Stimulated activated CD4-positive, alpha-beta T cell treated with anti-CD3 and anti-CD28 coated beads, Interleukin-15, amount 100 ng/mL, for 24 hours (primary cell): ENCODE measurements around the gene DIP2C.

Source experiments
- DNase-seq: peaks from one replicate; pipeline ENCODE4 v3.0.0-alpha.2; 2020

Gene DIP2C

GRCh38 chr10:510415-510881 lies 179.0 kb downstream of the DIP2C start:
- no peak for DNase-seq

- DNase-seq = no peak
Measured at GRCh38 chr10:509361-510102, 179.9 kb downstream of the DIP2C start.

- no peak for DNase-seq
Measured at GRCh38 chr10:508726-509125, 180.7 kb downstream of the DIP2C start.

GRCh38 chr10:507908-508444 lies 181.5 kb downstream of the DIP2C start:
- no peak for DNase-seq

GRCh38 chr10:507355-507699 lies 182.1 kb downstream of the DIP2C start:
- DNase-seq = no peak

GRCh38 chr10:506451-507354 lies 182.8 kb downstream of the DIP2C start:
- no peak for DNase-seq

- no peak for DNase-seq
Measured at GRCh38 chr10:505419-505818, 184.0 kb downstream of the DIP2C start.

- no peak for DNase-seq
Measured at GRCh38 chr10:504806-505205, 184.7 kb downstream of the DIP2C start.

GRCh38 chr10:504121-504611 lies 185.3 kb downstream of the DIP2C start:
- DNase-seq = no peak

- no peak for DNase-seq
Measured at GRCh38 chr10:501596-501995, 187.9 kb downstream of the DIP2C start.

GRCh38 chr10:500876-501275 lies 188.6 kb downstream of the DIP2C start:
- no peak for DNase-seq

- no peak for DNase-seq
Measured at GRCh38 chr10:499991-500390, 189.5 kb downstream of the DIP2C start.

- no peak for DNase-seq
Measured at GRCh38 chr10:498760-499435, 190.6 kb downstream of the DIP2C start.

GRCh38 chr10:497898-498451 lies 191.5 kb downstream of the DIP2C start:
- no peak for DNase-seq

GRCh38 chr10:497289-497688 lies 192.2 kb downstream of the DIP2C start:
- DNase-seq = no peak

- no peak for DNase-seq
Measured at GRCh38 chr10:494556-494955, 194.9 kb downstream of the DIP2C start.

GRCh38 chr10:494149-494542 lies 195.3 kb downstream of the DIP2C start:
- DNase-seq = no peak

GRCh38 chr10:493391-494148 lies 195.9 kb downstream of the DIP2C start:
- DNase-seq = no peak

GRCh38 chr10:492836-493235 lies 196.6 kb downstream of the DIP2C start:
- no peak for DNase-seq

GRCh38 chr10:491667-492424 lies 197.6 kb downstream of the DIP2C start:
- no peak for DNase-seq

- no peak for DNase-seq
Measured at GRCh38 chr10:490891-491571, 198.4 kb downstream of the DIP2C start.
